ENCODE results near the gene PTDSS2. TPM values are rescaled to one million over a fixed set of nuclear protein-coding genes. Genes with fewer than 3 reads are reported as not detected.
A peak's percentile ranks its signal among the peaks of the same experiment; 100 is the strongest.

Gene PTDSS2
- total and polyA plus RNA-seq, 2 of the 13 experiments (the other 11 are each of a cell fraction or from before 2014, with no cell fraction given) = 21.7 to 26.4 TPM

GRCh38 chr11:405954-406795 lies 43.9 kb upstream of the PTDSS2 start:
- intact Hi-C loops (cut with micrococcal nuclease; ENCODE audit: unreplicated experiment) = loop anchor here (5.0 kb wide), 1 partner anchor 41 kb away; no protein-coding TSS in a partner anchor
- BruUV-seq (replicated peaks) = no TSS peak

More at GRCh38 chr11:405954-406795, 43.9 kb upstream of the PTDSS2 start:
- Histone ChIP-seq H3K79me2 (ENCODE audit: insufficient read depth, low read length) (no peaks in the 10 kb centered on the region), H3K27ac (ENCODE audit: extremely low read length, insufficient read depth, low read length) (no peak overlapping the region), H4K20me1 (ENCODE audit: insufficient read depth, low read length) (no peaks in the 10 kb centered on the region), H3K9ac (ENCODE audit: insufficient read depth, low read depth, low read length) (no peak overlapping the region), H3K9me3 (ENCODE audit: low read length) (no peaks in the 10 kb centered on the region), H3K36me3 (replicated peaks in 1 of 2; ENCODE audit: control insufficient read depth in 1 of 2, insufficient read depth in 2 of 2, low read length in 2 of 2) (peaks cover 3 to 11% of the 10 kb centered on the region in 2 experiments; a peak in 3 of 5 replicates), H3K4me1 (ENCODE audit: insufficient read depth, low read length) (peaks cover 32% of the 10 kb centered on the region), H3K27me3 (ENCODE audit: control insufficient read depth in 1 of 2, insufficient read depth in 2 of 2, low read length in 2 of 2) (no peaks in the 10 kb centered on the region), H2AFZ (ENCODE audit: low read length) (no peak overlapping the region), H3K4me3 (replicated peaks in 1 of 3; ENCODE audit: insufficient read depth in 1 of 3, low read depth in 2 of 3, low read length in 3 of 3) (no peak overlapping the region), H3K4me2 (ENCODE audit: low read depth, low read length) (no peak overlapping the region)
- 96% methylated on average over 22 of the region's 47 CpGs for WGBS (ENCODE audit: low lambda C conversion rate)
- TF ChIP-seq CC2D1A (CRISPR knock-in tag; IDR thresholded peaks at IDR 0.05) (no peak), RBFOX2 (IDR thresholded peaks at IDR 0.05; ENCODE audit: low read depth, low read length) (peak; percentile 52; the same call in 1 of the 2 replicates)
- TF ChIP-seq, protein P1, sequence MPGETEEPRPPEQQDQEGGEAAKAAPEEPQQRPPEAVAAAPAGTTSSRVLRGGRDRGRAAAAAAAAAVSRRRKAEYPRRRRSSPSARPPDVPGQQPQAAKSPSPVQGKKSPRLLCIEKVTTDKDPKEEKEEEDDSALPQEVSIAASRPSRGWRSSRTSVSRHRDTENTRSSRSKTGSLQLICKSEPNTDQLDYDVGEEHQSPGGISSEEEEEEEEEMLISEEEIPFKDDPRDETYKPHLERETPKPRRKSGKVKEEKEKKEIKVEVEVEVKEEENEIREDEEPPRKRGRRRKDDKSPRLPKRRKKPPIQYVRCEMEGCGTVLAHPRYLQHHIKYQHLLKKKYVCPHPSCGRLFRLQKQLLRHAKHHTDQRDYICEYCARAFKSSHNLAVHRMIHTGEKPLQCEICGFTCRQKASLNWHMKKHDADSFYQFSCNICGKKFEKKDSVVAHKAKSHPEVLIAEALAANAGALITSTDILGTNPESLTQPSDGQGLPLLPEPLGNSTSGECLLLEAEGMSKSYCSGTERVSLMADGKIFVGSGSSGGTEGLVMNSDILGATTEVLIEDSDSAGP (CRISPR knock-in tag; IDR thresholded peaks at IDR 0.05; ENCODE audit: borderline replicate concordance) = peak; percentile 30; the same call in 1 of the 2 replicates
- ChIA-PET CTCF (ENCODE audit: low intra/inter-chr PET ratio, low total read pairs) (no interaction called here), POLR2A (interaction anchor here (1.1 to 1.7 kb wide), 3 partner anchors 12 to 43 kb away, joined by 5 to 6 read pairs (median 5); partner anchors contain the start of genes PKP3 and PTDSS2)
- no peak for DNase-seq (ENCODE audit: low spot score)
- no peak for FAIRE-seq
- in situ Hi-C loops (cut with HindIII; ENCODE audit: extremely low pct_ligation_motif_present, low pct_unique_long_range_greater_than_20kb) = loop anchor here (5.0 kb wide), 1 partner anchor 36 kb away; the partner anchor contains the start of gene ANO9
- ATAC-seq = no peak
